ENCODE measurements around the gene AGTRAP. TPM values are rescaled to one million over a fixed set of nuclear protein-coding genes. Genes with fewer than 3 reads are reported as not detected.

AGTRAP gene
- total RNA-seq, 3 donors from 2014 or later: 61.9 to 74.7 (median 66.4) TPM

DNA sequence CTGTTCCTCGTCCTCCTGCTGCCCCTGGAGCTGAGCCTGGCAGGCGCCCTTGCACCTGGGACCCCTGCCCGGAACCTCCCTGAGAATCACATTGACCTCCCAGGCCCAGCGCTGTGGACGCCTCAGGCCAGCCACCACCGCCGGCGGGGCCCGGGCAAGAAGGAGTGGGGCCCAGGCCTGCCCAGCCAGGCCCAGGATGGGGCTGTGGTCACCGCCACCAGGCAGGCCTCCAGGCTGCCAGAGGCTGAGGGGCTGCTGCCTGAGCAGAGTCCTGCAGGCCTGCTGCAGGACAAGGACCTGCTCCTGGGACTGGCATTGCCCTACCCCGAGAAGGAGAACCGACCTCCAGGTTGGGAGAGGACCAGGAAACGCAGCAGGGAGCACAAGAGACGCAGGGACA is 29.6 kb upstream of the AGTRAP start:
- H3K4me3 ChIP-seq: no peak overlapping the region
- H3K4me1 ChIP-seq: no peaks in the 10 kb centered on the region
- no peaks in the 10 kb centered on the region for H3K9me3 ChIP-seq
- intact Hi-C loops (cut with DNase I; ENCODE audit: low total_unique reads): no loop called here
- no peak overlapping the region for H3K27ac ChIP-seq
- H3K27me3 ChIP-seq: peaks cover 0 to 4% of the 10 kb centered on the region in 2 donors
- no peak for DNase-seq (ENCODE audit: low spot score in 2 of 2)
- TF ChIP-seq POLR2A (IDR thresholded peaks at IDR 0.05) (no peak), POLR2AphosphoS5 (IDR thresholded peaks at IDR 0.05) (no peak)
- TF ChIP-seq, protein P1, sequence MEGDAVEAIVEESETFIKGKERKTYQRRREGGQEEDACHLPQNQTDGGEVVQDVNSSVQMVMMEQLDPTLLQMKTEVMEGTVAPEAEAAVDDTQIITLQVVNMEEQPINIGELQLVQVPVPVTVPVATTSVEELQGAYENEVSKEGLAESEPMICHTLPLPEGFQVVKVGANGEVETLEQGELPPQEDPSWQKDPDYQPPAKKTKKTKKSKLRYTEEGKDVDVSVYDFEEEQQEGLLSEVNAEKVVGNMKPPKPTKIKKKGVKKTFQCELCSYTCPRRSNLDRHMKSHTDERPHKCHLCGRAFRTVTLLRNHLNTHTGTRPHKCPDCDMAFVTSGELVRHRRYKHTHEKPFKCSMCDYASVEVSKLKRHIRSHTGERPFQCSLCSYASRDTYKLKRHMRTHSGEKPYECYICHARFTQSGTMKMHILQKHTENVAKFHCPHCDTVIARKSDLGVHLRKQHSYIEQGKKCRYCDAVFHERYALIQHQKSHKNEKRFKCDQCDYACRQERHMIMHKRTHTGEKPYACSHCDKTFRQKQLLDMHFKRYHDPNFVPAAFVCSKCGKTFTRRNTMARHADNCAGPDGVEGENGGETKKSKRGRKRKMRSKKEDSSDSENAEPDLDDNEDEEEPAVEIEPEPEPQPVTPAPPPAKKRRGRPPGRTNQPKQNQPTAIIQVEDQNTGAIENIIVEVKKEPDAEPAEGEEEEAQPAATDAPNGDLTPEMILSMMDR (IDR thresholded peaks at IDR 0.05): no peak
- H3K36me3 ChIP-seq: no peaks in the 10 kb centered on the region

DNA sequence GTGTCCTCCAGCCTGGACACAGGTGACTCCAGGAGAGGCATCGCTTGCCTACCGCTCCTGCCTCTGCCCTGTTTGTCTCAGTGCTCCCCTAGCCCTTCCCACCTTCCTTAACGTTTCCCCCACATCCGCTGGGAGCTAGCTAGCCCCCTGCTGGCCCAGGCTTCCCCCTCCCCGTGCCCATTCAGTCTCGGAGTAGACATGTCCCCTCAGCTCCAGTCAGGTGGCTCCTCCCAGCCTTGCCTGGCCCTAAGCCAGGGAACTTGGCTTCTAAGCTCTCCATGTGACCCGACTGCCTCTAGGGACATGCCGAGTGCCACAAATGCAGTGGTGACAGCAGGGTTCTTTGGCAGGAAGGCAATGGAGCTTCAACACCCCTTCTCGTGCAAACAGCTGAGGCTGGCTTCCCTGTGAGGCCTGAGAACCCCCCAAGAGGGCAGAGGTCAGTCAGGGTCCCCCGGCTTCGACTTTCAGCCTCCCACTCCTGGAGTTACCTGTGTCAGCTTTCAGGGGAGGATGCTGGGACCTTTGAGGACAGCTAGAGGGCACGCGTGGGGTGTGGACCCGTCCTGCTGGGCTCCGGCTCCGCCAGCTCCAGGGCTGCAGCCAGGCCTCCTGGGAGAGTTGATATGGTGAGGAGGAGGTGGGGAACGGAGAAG is 28.2 kb upstream of the AGTRAP start:
- peak overlapping the region in 1 of 3 donors; percentile 24 for H3K4me3 ChIP-seq
- H3K36me3 ChIP-seq: no peaks in the 10 kb centered on the region
- DNase-seq (ENCODE audit: low spot score in 2 of 2): peak; percentile 75 to 83
- TF ChIP-seq, protein P1 (IDR thresholded peaks at IDR 0.05): no peak
- TF ChIP-seq POLR2AphosphoS5 (IDR thresholded peaks at IDR 0.05) (no peak), POLR2A (IDR thresholded peaks at IDR 0.05) (no peak)
- H3K9me3 ChIP-seq: no peaks in the 10 kb centered on the region
- peaks cover 0 to 4% of the 10 kb centered on the region in 2 donors for H3K27me3 ChIP-seq
- H3K27ac ChIP-seq: no peak overlapping the region
- H3K4me1 ChIP-seq: no peaks in the 10 kb centered on the region
- intact Hi-C loops (cut with DNase I; ENCODE audit: low total_unique reads): no loop called here

DNA sequence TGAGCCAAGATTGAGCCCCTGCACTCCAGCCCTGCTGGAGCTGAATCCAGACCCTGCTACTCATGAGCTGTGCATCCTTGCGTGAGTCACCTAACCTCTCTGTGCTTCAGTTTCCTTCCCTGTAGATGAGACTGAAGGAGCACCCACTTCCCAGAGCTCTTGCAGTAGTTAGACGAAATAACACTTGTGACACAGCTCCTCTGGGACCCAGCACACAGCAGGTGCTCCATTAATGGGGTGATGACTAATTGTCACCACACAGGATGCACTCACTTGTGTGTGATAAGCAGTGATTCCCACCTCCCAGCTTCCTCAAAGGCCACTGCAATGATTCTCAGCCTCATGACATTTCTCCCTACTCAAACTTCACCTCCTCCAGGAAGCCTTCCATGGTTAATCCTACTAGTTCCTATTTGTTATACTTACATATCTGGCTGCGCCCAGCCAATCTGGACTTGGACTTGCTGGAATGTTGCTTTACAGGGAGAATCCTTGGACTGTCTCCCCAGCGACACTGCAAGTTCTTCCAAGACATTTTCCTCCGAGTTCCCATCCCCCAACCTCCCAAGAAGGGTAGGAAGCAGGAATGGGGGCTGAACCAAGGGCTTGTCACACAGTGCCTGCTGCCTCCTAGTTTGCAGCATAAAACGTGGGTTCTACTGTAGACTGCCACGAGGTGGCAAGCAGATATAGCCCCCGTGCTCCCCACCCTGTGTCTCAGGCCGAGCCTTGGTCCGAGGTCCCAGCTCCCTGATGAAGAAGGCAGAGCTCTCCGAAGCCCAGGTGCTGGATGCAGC is 27.2 kb upstream of the AGTRAP start:
- DNase-seq (ENCODE audit: low spot score in 2 of 2): no peak
- no peak for TF ChIP-seq POLR2A (IDR thresholded peaks at IDR 0.05)
- no peak for TF ChIP-seq POLR2AphosphoS5 (IDR thresholded peaks at IDR 0.05)
- TF ChIP-seq, protein P1 (IDR thresholded peaks at IDR 0.05): no peak
- Histone ChIP-seq H3K4me3 (no peak overlapping the region), H3K27me3 (peaks cover 0 to 4% of the 10 kb centered on the region in 2 donors), H3K36me3 (no peaks in the 10 kb centered on the region), H3K9me3 (no peaks in the 10 kb centered on the region), H3K4me1 (no peaks in the 10 kb centered on the region), H3K27ac (no peak overlapping the region)
- intact Hi-C loops (cut with DNase I; ENCODE audit: low total_unique reads): no loop called here

DNA sequence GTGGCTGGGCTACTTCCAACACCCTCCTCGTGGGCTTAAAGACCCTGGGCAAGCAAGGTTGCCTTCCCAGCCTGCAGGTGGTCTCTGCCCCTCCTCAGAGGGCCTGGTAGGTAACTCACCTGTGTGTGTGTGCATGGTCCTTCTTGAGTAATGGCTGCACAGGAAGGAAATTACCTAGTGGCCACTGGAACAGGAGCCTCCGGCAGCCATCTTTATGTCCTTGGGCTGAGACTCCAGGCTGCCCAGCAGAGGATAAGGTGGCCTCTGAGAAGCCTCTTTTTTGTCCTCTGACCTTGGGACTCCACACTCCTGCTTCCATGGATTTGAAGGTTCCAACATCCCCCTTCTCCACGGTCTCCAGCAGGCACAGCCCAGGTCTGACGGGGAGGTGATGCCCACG is 24.4 kb upstream of the AGTRAP start:
- intact Hi-C loops (cut with DNase I; ENCODE audit: low total_unique reads): no loop called here
- Histone ChIP-seq H3K27me3 (no peaks in the 10 kb centered on the region), H3K36me3 (no peaks in the 10 kb centered on the region), H3K4me1 (no peaks in the 10 kb centered on the region), H3K9me3 (no peaks in the 10 kb centered on the region), H3K4me3 (no peak overlapping the region), H3K27ac (no peak overlapping the region)
- no peak for TF ChIP-seq POLR2A (IDR thresholded peaks at IDR 0.05)
- no peak for TF ChIP-seq POLR2AphosphoS5 (IDR thresholded peaks at IDR 0.05)
- TF ChIP-seq, protein P1 (IDR thresholded peaks at IDR 0.05): no peak
- DNase-seq (ENCODE audit: low spot score in 2 of 2): no peak

DNA sequence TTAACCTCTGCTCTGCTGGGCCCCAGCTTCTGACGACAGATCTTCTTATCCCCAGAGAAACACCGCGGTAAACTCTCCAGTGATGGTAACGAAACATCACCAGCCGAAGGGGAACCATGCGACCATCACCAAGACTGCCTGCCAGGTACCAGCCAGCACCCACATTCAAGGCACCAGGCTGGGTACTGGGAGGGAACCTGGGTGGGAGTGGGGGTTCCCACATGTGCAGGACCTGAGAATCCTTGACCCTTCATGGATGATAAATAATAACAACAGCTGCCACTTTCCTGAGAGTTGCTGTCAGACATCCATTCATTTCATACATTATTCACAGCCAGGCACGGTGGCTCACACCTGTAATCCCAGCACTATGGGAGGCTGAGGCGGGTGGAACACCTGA is 23.7 kb upstream of the AGTRAP start:
- H3K27ac ChIP-seq: no peak overlapping the region
- intact Hi-C loops (cut with DNase I; ENCODE audit: low total_unique reads): no loop called here
- H3K27me3 ChIP-seq: no peaks in the 10 kb centered on the region

More for the DNA sequence above, 23.7 kb upstream of the AGTRAP start:
- H3K4me3 ChIP-seq: no peak overlapping the region
- no peaks in the 10 kb centered on the region for H3K9me3 ChIP-seq
- TF ChIP-seq POLR2A (IDR thresholded peaks at IDR 0.05): no peak
- TF ChIP-seq, protein P1 (IDR thresholded peaks at IDR 0.05): no peak
- no peak for TF ChIP-seq POLR2AphosphoS5 (IDR thresholded peaks at IDR 0.05)
- no peaks in the 10 kb centered on the region for H3K4me1 ChIP-seq
- no peak for DNase-seq (ENCODE audit: low spot score in 2 of 2)
- no peaks in the 10 kb centered on the region for H3K36me3 ChIP-seq

Data from breast epithelium (tissue), 4 donors.